Erythroblast (primary cell): ENCODE data around the gene AGMO.

ENCODE experiments used
- GATA1 ChIP-seq: IDR thresholded peaks from 2 replicates; pipeline ENCODE4 v1.6.1; 2011; ENCODE audit warnings: low read depth, mild to moderate bottlenecking, control low read depth, low read length, moderate library complexity
- POLR2A ChIP-seq: IDR thresholded peaks from 2 replicates; pipeline ENCODE4 v1.6.1; 2011; ENCODE audit warnings: mild to moderate bottlenecking, low read length

GRCh38 chr7:15403751-15404150 is 158.1 kb downstream of the AGMO start:
- TF ChIP-seq POLR2A (no peak), GATA1 (no peak)
